CD14-positive monocyte (primary cell): ENCODE results near the gene DLGAP1. TPM values are rescaled to one million over a fixed set of nuclear protein-coding genes. Genes with fewer than 3 reads are reported as not detected.

ENCODE experiments used
- DNase-seq, 3 donors: peaks; one replicate each; pipeline ENCODE4 v3.0.0-alpha.2; 2011 to 2022
- H2AFZ ChIP-seq: 2 replicates; pipeline ENCODE4 v1.6.0; 2012; ENCODE audit warnings: mild to moderate bottlenecking, low read depth, low read length, inconsistent platforms; ENCODE audit not compliant: insufficient read depth, poor library complexity, severe bottlenecking
- H3K27ac ChIP-seq, 2 donors: 1 replicate in 1 of 2; 2 replicates in 1 of 2; pipeline ENCODE4 v1.5.1; 2012 to 2013; ENCODE audit warnings: low read length in 2 of 2, control low read depth in 1 of 2, inconsistent platforms in 1 of 2, low read depth in 1 of 2, mild to moderate bottlenecking in 1 of 2
- H3K27me3 ChIP-seq, 2 donors: one replicate each; pipeline versions ENCODE4 v1.6.0 to v1.6.1; 2011 to 2013; ENCODE audit warnings: low read length in 2 of 2; ENCODE audit not compliant: control insufficient read depth in 2 of 2, insufficient read depth in 2 of 2
- H3K36me3 ChIP-seq, 2 donors: replicated peaks in 1 of 2; 1 replicate in 1 of 2; 2 replicates in 1 of 2; pipeline versions ENCODE4 v1.5.1 to v1.6.1; 2012 to 2013; ENCODE audit warnings: low read length in 2 of 2, control low read depth in 1 of 2, inconsistent platforms in 1 of 2, mild to moderate bottlenecking in 1 of 2; ENCODE audit not compliant: insufficient read depth in 2 of 2, control insufficient read depth in 1 of 2
- H3K4me1 ChIP-seq, 2 donors: 1 replicate in 1 of 2; 2 replicates in 1 of 2; pipeline versions ENCODE4 v1.5.1 to v1.6.1; 2012 to 2013; ENCODE audit warnings: low read length in 2 of 2, control low read depth in 1 of 2, inconsistent platforms in 1 of 2, mild to moderate bottlenecking in 1 of 2, moderate library complexity in 1 of 2; ENCODE audit not compliant: insufficient read depth in 2 of 2, control insufficient read depth in 1 of 2
- H3K4me2 ChIP-seq: replicated peaks from 2 replicates; pipeline ENCODE3; 2012; ENCODE audit warnings: low read length, moderate library complexity, mild to moderate bottlenecking; ENCODE audit not compliant: poor library complexity, severe bottlenecking; ENCODE audit errors: extremely low read depth
- H3K4me3 ChIP-seq, 3 experiments: fragments of 200-600 bp in 1 of 3; sonication (generic) in 1 of 3; replicated peaks in 1 of 3; 1 replicate in 2 of 3; 2 replicates in 1 of 3; pipeline ENCODE4 v1.5.1; 2011 to 2013; ENCODE audit warnings: low read length in 3 of 3, mild to moderate bottlenecking in 3 of 3, control low read depth in 2 of 3, low read depth in 2 of 3, inconsistent platforms in 1 of 3, moderate library complexity in 1 of 3
- H3K79me2 ChIP-seq: 2 replicates; pipeline ENCODE4 v1.6.0; 2012; ENCODE audit warnings: mild to moderate bottlenecking, control low read depth, inconsistent platforms, low read length, moderate library complexity; ENCODE audit not compliant: insufficient read depth
- H3K9ac ChIP-seq: 2 replicates; pipeline ENCODE4 v1.6.0; 2017; ENCODE audit warnings: low read length, mild to moderate bottlenecking; ENCODE audit not compliant: insufficient read depth, poor library complexity, severe bottlenecking
- H3K9me3 ChIP-seq, 2 donors: replicated peaks in 1 of 2; 1 replicate in 1 of 2; 2 replicates in 1 of 2; pipeline versions ENCODE4 v1.5.1 to v1.6.1; 2012 to 2013; ENCODE audit warnings: low read length in 2 of 2, control low read depth in 1 of 2; ENCODE audit not compliant: control insufficient read depth in 1 of 2, insufficient read depth in 1 of 2
- H4K20me1 ChIP-seq: 2 replicates; pipeline ENCODE4 v1.6.0; 2012; ENCODE audit warnings: mild to moderate bottlenecking, low read length, control low read depth, moderate library complexity; ENCODE audit not compliant: insufficient read depth
- H3K27ac Mint-ChIP-seq, 7 donors: one replicate each; pipeline ENCODE4 v1.8.0; 2020; ENCODE audit warnings: mild to moderate bottlenecking in 7 of 7, mixed read lengths in 7 of 7, moderate library complexity in 6 of 7, inconsistent platforms in 2 of 7
- H3K27me3 Mint-ChIP-seq, 3 donors: one replicate each; pipeline ENCODE4 v1.8.0; 2021 to 2022; ENCODE audit warnings: low read depth in 3 of 3, mild to moderate bottlenecking in 3 of 3, mixed read lengths in 3 of 3, moderate library complexity in 3 of 3, inconsistent platforms in 1 of 3
- H3K36me3 Mint-ChIP-seq, 2 donors: one replicate each; pipeline ENCODE4 v1.8.0; 2020; ENCODE audit warnings: mixed read lengths in 2 of 2, inconsistent platforms in 1 of 2, mild to moderate bottlenecking in 1 of 2
- H3K4me1 Mint-ChIP-seq: one replicate; pipeline ENCODE4 v1.8.0; 2020; ENCODE audit warnings: mild to moderate bottlenecking, mixed read lengths
- H3K4me3 Mint-ChIP-seq, 2 donors: one replicate each; pipeline ENCODE4 v1.8.0; 2020; ENCODE audit warnings: mild to moderate bottlenecking in 2 of 2, mixed read lengths in 2 of 2, moderate library complexity in 1 of 2
- H3K9me3 Mint-ChIP-seq, 7 donors: one replicate each; pipeline ENCODE4 v1.8.0; 2020 to 2022; ENCODE audit warnings: mixed read lengths in 7 of 7, mild to moderate bottlenecking in 6 of 7, moderate library complexity in 6 of 7, inconsistent platforms in 2 of 7
- WGBS: methylation state at CpG from one replicate; pipeline ENCODE4 v1.1.5; 2013; ENCODE audit warnings: missing lambda C conversion rate; ENCODE audit not compliant: insufficient coverage; 5-methylcytosine and 5-hydroxymethylcytosine counted together
- intact Hi-C, 2 donors: fragments of 100-400 bp; cut with micrococcal nuclease; formaldehyde crosslinking; loops; one replicate each; pipeline versions ENCODE4 v1.15.0 to v1.15.1; 2023
- polyA plus RNA-seq, 3 donors: library from polyadenylated mRNA; depleted of rRNA in 1 of 3; unstranded in 2 of 3; stranded (reverse) in 1 of 3; fragments of 300-500 nt in 2 of 3; fragments of >200 nt in 1 of 3; fragmentation: Illumina TruSeq in 2 of 3; gene quantifications; 1 replicate in 2 of 3; 2 replicates in 1 of 3; pipeline ENCODE4 v1.2.3, GENCODE V29; 2012 to 2021
- TF ChIP-seq, protein P1 (sequence below): fragments of 200-600 bp; IDR thresholded peaks from one replicate; pipeline ENCODE4 v1.8.0; 2022; ENCODE audit warnings: antibody characterized with exemption, mild to moderate bottlenecking

DLGAP1 gene
- polyA plus RNA-seq, 3 donors, result 0.09 to 0.42 TPM; not detected in 1

- no peak overlapping the region for H3K4me2 ChIP-seq
- H3K4me3 Mint-ChIP-seq, result no peak overlapping the region
- H3K9me3 Mint-ChIP-seq, result peaks cover 0 to 3% (median 0%) of the 10 kb centered on the region in 7 donors
- no peak overlapping the region for H3K27ac Mint-ChIP-seq
- H3K27me3 ChIP-seq, result no peaks in the 10 kb centered on the region
- H4K20me1 ChIP-seq, result no peaks in the 10 kb centered on the region
- no peaks in the 10 kb centered on the region for H3K79me2 ChIP-seq
- no peaks in the 10 kb centered on the region for H3K4me1 ChIP-seq
- DNase-seq, result peak; percentile 48 to 57 (median 56)
- H3K36me3 ChIP-seq, result no peaks in the 10 kb centered on the region
- no peak overlapping the region for H3K9ac ChIP-seq
- no peaks in the 10 kb centered on the region for H3K4me1 Mint-ChIP-seq
- 32% methylated on average over 4 of the region's 8 CpGs for WGBS
- no peak overlapping the region for H3K27ac ChIP-seq
- H3K9me3 ChIP-seq, result no peaks in the 10 kb centered on the region
- H2AFZ ChIP-seq, result no peak overlapping the region
- TF ChIP-seq, protein P1, sequence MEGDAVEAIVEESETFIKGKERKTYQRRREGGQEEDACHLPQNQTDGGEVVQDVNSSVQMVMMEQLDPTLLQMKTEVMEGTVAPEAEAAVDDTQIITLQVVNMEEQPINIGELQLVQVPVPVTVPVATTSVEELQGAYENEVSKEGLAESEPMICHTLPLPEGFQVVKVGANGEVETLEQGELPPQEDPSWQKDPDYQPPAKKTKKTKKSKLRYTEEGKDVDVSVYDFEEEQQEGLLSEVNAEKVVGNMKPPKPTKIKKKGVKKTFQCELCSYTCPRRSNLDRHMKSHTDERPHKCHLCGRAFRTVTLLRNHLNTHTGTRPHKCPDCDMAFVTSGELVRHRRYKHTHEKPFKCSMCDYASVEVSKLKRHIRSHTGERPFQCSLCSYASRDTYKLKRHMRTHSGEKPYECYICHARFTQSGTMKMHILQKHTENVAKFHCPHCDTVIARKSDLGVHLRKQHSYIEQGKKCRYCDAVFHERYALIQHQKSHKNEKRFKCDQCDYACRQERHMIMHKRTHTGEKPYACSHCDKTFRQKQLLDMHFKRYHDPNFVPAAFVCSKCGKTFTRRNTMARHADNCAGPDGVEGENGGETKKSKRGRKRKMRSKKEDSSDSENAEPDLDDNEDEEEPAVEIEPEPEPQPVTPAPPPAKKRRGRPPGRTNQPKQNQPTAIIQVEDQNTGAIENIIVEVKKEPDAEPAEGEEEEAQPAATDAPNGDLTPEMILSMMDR, result peak; percentile 93
- no peak overlapping the region for H3K4me3 ChIP-seq
- no peaks in the 10 kb centered on the region for H3K36me3 Mint-ChIP-seq
- peaks cover 0 to 2% (median 0%) of the 10 kb centered on the region in 3 donors for H3K27me3 Mint-ChIP-seq
- intact Hi-C loops, result loop anchor here in 1 of 2 donors (10.0 kb wide), 1 partner anchor 291 kb away; no protein-coding TSS in a partner anchor
Measured at GRCh38 chr18:3995476-3996102, 459.5 kb downstream of the DLGAP1 start.

- H4K20me1 ChIP-seq, result no peaks in the 10 kb centered on the region
- no peak overlapping the region for H3K9ac ChIP-seq
- intact Hi-C loops, result loop anchor here in 1 of 2 donors (10.0 kb wide), 1 partner anchor 289 kb away; no protein-coding TSS in a partner anchor
- peaks cover 0 to 3% (median 0%) of the 10 kb centered on the region in 7 donors for H3K9me3 Mint-ChIP-seq
- H2AFZ ChIP-seq, result no peak overlapping the region
- no peak for DNase-seq
- no peaks in the 10 kb centered on the region for H3K9me3 ChIP-seq
- H3K4me1 ChIP-seq, result no peaks in the 10 kb centered on the region
- H3K79me2 ChIP-seq, result no peaks in the 10 kb centered on the region
- H3K36me3 Mint-ChIP-seq, result no peaks in the 10 kb centered on the region
- no peak overlapping the region for H3K27ac ChIP-seq
- no peaks in the 10 kb centered on the region for H3K27me3 ChIP-seq
- peak overlapping the region in 1 of 2 donors; percentile 42 for H3K4me3 Mint-ChIP-seq
- no peak overlapping the region for H3K4me3 ChIP-seq
- H3K27ac Mint-ChIP-seq, result peak overlapping the region in 1 of 7 donors; percentile 54
- WGBS, result 44% methylated on average over 5 of the region's 9 CpGs
- no peak overlapping the region for H3K4me2 ChIP-seq
- no peaks in the 10 kb centered on the region for H3K27me3 Mint-ChIP-seq
- H3K36me3 ChIP-seq, result no peaks in the 10 kb centered on the region
- TF ChIP-seq, protein P1, result no peak
- H3K4me1 Mint-ChIP-seq, result no peaks in the 10 kb centered on the region
Measured at GRCh38 chr18:3993941-3994687, 461.0 kb downstream of the DLGAP1 start.
